OCI-M1 (cell line): ENCODE data around the gene KANK3.
"Not testable (repeated sequence)": the region's sequence is repeated elsewhere in the genome, so short reads cannot be mapped to it uniquely, and the experiment has no call there.

Source experiments
- DNase-seq: peaks from one replicate; lab custom pipeline; 2025; lab: John Stamatoyannopoulos, UW

The KANK3 gene

DNA sequence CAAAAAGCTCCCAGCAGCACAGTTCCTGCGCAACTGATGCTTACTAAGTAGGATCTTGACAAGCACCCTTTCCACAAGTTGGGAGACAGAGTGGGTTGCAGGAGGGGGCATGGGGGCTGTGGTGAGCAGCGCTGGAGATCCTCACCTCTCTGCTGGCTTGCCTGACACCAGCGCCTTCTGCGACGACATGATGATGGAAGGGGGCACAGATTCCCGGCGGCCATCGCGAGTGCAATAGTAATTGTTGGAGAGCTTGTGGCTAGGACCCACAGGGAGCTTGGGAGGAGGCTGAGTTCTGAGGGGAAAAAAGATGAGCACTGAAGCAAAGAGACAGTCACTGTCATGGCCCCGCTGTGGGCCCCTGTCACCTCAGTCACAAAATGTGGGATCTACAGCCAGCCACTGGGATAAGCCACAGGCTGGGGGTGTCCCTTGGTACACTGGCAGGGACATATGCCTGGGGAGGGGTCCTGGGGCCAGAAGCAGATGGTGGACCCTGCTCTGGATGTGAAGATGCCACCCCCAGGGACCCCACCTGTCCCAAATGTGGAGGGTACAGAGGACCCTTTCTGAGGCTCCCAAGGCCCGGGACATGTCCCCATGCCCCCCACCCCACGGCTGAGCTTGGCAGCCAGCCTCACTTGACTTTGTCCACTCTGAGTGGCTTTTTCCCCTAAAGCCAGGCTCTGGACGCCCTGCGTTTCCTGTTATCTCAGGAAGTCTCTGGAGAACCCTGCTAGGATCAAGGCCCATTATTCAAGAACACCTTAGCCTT is 26.5 kb downstream of the KANK3 start:
- DNase-seq: no peak

DNA sequence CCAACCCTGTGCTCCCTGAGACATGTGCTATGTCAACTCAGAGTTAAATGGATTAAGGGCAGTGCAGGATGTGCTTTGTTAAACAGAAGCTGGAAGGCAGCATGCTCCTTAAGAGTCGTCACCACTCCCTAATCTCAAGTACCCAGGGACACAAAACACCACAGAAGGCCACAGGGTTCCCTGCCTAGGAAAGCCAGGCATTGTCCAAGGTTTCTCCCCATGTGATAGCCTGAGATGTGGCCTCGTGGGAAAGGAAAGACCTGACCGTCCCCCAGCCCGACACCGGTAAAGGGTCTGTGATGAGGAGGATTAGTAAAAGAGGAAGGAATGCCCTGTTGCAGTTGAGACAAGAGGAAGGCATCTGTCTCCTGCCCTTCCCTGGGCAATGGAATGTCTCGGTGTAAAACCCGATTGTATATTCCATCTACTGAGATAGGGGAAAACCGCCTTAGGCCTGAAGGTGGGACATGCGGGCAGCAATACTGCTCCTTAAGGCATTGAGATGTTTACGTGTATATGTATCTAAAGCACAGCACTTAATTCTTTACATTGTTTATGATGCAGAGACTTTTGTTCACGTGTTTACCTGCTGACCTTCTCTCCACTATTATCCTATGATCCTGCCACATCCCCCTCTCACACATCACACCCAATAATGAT is 28.0 kb downstream of the KANK3 start:
- not testable (repeated sequence) for DNase-seq

DNA sequence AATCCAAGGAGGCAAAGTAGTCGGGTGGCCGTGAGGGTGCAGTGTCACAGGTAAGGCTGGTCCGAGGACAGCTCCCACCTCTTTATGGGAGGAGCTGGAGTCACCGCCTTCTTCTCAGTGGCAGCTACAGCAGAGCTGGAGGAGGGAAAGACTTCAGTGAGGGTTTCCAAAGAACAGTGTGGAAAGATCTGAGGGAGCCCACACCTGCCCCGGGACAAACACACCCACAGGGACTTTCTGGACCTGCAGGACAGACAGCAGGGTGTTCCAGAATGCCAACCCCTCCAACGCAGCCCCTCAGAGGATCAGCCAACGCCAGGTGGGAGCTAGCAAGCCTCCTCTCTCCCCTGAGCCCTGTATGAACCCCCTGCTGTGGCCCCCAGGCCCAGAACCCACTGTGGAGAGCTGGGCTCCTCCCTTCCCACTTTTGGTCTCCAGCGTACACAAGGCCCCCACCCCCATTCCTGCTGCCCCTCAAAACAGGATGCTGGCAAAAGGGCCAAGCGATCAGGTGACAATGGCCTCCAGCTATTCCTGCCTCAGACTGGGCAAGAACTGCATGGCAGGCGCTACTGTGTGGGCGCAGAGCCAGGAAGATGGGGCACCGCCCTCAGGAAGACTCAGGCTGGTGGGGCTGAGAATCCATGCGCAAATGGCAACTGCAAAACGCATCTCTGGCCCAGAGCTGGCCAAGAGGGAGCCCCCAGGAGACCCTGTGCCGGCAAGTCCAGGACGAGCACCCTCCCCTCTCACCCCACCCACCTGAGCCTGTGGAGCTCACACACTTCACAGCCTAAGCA is 31.4 kb downstream of the KANK3 start:
- no peak for DNase-seq

DNA sequence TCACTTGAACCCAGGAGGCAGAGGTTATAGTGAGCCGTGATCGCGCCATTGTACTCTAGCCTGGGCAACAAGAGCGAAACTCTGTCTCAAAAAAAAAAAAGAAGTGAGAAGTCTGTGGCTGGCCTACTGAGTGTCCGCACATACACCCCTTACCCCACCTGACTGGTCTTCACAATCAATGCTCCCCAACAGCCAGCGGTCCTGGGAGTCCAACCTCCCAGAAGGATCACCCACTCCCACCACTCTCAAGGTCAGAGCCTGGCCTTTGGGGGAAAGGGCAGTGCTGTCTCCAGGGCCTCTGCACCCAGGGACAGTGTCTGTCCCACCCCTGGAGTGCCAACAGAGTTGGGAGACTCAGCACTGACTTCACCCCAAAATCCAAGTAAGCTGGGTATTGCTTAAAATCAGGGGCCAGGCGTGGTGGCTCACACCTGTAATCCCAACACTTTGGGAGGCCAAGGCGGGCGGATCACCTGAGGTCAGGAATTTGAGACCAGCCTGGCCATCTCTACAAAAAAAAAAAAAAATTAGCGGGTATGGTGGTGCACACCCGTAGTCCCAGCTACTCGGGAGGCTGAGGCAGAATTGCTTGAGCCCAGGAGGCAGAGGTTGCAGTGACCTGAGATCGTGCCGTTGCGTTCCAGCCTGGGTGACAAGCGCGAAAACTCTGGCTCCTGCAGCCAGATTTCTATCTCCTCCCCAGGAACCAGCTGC is 32.6 kb downstream of the KANK3 start:
- no peak for DNase-seq

DNA sequence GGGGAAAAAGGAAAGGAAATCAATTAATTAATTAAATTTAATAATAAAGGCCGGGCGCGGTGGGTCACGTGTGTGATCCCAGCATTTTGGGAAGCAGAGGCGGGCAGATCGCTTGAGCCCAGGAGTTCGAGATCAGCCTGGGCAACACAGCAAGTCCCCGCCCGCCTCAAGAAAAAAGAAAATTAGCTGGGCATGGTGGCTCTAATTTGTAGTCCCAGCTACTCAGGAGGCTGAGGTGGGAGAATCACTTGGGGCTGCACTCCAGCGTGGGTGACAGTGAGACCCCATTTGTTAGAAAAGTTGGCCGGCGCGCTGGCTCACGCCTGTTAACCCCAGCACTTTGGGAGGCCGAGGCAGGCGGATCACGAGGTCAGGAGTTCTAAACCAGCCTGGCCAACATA is 34.2 kb downstream of the KANK3 start:
- DNase-seq: no peak

DNA sequence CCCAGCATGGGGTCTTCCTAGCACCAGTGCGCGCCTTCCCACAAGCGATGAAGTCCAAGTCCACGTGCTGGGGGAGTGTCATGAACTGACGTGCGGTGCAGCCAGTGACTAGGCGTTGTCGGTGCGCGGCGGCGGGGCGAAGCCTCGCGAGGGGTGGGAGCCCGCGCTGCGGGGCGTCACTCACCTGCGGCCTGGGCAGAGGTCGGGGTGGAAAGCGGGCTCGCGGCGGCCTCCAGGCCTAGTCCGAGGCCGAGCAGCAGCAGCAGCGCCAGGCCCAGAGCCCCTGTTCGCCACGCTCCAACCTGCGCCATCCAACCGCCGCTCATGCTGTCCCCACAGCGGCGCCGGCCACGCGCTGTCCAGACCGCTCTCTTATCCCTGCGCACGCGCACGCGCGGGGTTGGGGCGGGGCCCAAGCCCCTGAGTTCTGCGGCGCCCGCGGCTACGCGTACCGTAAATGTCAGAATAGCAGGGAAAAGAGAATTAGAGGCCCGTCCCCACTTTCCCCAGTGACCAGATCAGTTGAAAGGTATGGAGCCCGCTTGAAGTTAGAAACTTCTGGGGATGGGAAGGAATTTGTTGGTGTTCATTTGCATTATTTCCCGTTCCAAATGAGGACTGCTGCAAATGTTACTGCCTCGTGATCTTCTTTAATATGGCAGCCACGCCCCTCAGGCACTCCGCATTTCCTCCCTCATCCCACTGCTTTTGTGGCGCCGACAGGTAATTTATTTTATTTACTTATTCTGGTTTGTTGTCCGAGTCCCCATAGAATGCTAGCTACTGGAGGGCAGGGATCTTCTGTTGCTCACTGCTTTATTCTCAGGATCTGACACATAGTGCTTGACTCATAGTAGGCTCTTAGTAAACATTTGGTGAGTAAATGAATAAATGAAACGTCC is 34.8 kb downstream of the KANK3 start, which contains the start of gene CD320:
Gene CD320 (minus strand): TSS at position 394 of the 902 bp plus-strand sequence. CDS start 68 bp downstream, at position 326.
- peak; percentile 93 for DNase-seq

DNA sequence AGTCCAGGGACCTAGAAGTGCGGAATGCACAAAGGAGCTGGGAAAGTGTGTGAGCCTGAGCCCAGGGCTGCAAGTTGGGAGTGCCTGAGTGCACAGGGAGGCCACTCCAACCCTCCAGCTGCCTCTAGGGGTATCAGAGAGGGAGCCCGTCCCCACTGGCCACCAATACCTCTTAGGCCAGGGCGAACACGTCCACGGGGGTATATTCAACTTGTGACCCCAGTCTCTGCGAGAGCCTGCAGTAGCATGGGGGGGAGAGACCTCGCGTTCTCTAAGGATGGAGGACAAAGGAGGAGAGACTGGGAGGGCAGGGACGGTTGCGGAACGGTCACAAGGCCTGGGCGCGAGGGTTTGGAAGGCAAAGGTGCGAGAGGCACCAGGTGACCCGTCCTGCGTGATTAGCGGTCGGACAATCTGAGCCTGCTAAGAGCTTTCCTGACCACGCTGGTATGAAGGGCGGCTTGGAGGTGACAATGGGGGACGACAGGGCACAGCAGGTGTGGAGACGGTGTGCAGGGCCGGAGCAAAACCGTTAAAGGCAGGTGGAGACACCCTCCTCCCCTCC is 35.6 kb downstream of the KANK3 start:
- no peak for DNase-seq

DNA sequence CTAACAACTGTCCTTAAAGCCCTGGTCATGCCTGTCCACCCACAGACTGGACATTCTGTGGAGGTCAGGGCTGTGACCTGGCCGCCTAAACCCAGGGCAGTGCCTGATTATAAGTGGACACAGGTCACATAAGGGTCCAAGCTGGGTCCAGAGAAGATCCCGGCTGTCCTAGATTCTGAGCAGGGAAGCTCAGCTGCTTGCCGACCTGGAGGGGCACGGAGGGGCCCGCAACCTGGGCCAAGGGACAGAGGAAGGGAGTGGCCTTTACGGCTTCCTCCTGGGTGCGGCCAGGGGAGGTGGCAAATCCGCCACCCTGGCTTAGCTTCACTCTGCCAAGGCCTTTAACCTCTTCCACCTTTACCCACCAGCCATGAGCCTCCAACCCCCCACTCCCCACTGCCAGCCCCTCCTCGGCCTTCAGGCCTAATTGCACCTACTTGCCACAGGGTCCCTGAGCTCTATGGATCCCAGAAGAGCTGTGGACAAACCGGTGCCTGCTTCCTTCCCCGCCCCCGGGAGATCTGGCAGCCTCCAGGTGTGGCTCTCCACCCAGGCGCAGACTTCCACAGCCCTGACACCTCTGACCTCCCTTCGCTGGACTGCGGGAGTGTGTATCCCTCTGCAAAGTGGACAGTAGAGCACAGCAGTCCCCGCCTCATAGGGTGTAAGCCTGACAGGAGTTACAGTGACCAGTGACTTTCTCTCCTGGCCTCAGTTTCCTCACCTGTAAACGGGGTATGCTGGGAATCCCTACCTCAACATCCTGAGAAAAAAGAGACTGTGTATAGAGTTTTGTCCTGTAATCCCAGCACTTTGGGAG is 36.6 kb downstream of the KANK3 start:
- no peak for DNase-seq

DNA sequence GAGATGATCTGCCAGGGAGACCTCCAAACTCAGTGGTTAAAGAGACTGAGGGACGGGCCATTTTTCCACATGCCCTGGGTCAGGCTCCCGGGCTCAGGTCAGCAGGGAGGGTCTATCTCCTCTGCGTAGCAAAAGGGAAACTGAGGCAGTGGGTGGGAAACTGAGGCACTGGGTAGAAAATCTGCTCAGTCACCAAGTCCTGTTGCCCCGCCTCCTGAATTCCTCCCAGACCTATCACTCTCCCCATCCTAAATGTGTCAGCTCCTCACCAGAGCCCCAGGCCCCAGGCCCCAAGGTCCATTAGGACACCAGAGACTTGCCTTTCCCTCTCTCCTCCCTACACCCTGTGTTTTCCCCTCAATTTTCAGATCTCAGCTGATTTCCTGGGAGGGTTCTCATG is 37.3 kb downstream of the KANK3 start:
- DNase-seq: no peak

DNA sequence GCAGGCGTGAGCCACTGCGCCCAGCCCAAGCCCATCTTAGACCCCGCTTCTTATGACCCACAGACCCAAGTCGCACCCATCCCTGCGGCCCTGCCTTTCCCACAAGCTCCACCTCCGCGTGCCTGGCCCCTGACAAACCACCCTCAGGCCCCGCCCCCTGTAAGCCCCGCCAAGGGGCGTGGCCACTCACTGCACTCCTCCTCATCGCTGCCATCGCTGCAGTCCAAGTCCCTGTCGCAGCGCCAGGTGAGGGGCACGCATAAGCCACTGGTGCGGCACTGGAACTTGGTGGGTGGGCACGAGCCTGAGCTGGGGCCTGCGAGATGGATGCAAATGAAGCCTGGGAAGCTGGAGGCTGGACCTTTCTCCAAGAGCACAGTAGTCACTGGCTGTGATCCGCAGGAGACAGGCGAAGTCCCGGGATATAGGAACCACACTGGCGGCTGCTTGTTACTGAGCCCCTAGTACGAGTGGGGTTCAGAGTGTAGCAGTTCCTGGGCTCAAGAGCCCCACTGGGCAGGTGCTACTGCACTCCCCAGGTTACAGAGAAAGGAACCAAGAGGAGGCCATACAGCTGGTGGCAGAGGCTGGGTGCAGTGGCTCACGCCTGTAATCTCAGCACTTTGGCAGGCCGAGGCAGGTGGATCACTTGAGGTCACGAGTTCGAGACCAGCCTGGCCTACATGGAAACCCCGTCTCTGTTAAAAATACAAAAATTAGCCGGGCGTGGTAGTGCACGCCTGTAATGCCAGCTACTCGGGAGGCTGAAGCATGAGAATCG is 38.0 kb downstream of the KANK3 start:
- no peak for DNase-seq

DNA sequence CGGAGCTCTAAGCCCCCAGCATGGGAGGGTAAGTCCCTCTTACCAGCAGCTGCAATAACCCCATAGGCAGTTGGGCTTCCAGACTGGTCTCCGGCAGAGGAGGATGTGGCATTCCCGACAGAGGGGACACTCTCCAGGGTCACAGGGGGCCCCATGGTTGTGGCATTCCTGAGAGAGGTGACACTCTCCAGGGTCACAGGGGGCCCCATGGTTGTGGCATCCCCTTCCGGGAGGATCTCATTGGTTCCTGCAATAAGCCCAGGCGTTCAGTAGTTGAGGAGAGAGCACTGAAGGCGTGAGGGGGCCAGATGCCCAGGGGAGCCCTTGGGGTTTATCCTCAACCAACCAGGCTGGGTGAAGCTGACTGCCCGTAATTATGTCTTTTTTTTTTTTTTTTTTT is 40.3 kb downstream of the KANK3 start:
- no peak for DNase-seq

DNA sequence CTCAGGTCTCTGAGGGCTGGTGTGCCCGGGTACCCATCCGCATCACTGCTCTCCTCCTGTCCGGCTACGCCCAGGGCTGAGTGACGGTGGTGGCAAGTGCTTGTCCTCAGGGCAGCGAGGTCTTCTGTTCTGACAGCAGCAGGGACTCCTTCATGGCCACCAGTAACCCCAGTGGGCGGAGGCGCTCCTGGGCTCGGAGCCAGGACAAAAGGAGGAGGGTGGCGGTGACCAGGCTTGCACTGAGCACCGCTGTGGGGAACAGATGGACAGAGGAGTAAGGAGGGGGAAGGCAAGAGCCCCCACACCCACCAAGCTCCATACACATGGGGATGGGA is 40.7 kb downstream of the KANK3 start:
- no peak for DNase-seq

DNA sequence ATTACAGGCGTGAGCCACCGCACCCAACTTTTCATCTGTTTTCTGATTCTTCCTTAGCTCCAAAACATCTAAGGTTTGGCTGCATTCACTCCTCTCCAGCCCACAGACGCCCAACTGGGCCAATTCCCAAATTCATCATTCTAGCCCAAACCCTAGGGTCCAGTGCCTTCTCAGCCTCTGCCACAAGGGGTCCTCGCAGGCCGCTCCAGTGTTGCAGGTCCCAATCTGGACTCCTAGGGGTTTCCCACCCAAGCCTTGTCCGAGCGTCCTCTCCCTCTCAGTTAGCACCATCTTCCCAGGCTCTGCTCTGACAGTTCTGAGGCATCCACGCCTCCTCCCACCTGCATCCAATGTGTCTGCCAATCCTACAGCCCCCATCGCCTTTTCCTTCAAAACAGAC is 51.7 kb downstream of the KANK3 start:
- DNase-seq: not testable (repeated sequence)

DNA sequence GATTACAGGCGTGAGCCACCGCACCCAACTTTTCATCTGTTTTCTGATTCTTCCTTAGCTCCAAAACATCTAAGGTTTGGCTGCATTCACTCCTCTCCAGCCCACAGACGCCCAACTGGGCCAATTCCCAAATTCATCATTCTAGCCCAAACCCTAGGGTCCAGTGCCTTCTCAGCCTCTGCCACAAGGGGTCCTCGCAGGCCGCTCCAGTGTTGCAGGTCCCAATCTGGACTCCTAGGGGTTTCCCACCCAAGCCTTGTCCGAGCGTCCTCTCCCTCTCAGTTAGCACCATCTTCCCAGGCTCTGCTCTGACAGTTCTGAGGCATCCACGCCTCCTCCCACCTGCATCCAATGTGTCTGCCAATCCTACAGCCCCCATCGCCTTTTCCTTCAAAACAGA is 66.6 kb downstream of the KANK3 start:
- DNase-seq: not testable (repeated sequence)
